Measurements from ENCODE around the gene LEMD3. TPM values are rescaled to one million over a fixed set of nuclear protein-coding genes. Genes with fewer than 3 reads are reported as not detected.

The LEMD3 gene
- total RNA-seq, 1 donor from 2014 or later = 35.8 TPM

DNA sequence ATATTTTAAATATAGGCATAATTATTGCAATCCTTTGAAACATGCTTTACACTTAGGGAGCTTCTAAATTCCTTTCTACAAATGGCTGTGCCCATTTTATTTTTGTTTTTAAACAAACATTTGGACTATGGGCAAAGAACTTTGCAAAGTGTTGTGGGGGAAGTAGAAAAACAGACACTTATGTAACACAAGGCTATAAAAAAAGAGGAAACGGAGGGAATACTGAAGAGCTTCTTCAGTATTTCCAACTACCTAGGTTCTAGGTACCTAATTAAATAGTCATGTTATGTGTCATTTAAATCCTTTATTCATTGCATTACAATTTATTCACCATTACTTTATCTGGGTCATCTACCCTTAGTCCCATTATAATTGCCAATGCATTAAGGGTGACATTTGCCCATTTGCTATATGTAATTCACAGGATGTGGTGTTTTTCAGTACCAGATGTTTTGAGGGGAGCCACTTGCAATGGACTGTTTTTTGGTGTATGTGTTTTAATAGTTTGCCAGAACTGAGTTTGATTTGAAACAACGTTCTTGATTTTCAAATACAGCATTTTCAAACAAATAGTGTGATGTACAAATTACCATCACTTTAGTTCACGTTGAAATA is 107.6 kb downstream of the LEMD3 start:
- peaks cover 19% of the 10 kb centered on the region for H3K4me1 ChIP-seq
- no peak overlapping the region for H3K27ac ChIP-seq
- TF ChIP-seq POLR2AphosphoS5 (IDR thresholded peaks at IDR 0.05; ENCODE audit: insufficient read depth in 1 of 2, low read depth in 1 of 2) = no peak

DNA sequence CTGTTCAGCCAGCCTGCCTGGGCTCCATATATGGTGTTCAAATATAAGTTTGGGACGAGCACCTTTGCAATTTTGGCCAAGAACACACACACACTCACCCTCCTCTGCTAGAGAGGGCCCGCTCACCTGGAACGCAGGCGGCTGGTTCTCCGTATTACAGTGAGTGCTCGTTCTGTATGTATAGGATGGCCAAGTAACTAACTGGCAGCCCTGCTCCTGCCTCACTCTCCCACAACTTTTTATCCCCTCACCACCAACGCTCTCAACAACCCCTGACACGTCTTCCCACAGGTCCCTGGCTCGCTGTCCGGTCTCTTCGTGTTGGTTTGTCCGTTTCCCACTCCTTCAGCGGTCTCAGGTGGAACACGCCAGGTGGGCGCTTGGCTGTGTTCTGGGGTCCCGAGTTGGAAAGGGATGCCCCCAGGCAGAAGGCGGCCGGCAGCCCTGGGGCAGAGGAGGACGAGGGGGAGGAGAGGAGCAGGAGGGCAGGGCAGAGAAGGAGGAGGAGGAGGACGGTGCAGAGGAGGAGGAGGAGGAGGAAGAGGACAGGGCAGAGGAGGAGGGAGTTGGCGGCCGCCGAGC is 108.7 kb downstream of the LEMD3 start:
- Histone ChIP-seq H3K4me3 (peak overlapping the region; percentile 87 to 92), H3K9me3 (no peaks in the 10 kb centered on the region), H3K27me3 (no peaks in the 10 kb centered on the region), H3K4me1 (peaks cover 19% of the 10 kb centered on the region), H3K27ac (peak overlapping the region; percentile 86), H3K36me3 (no peaks in the 10 kb centered on the region)
- no peak for DNase-seq (ENCODE audit: extremely low spot score in 2 of 2)
- TF ChIP-seq POLR2AphosphoS5 (IDR thresholded peaks at IDR 0.05; ENCODE audit: insufficient read depth in 1 of 2, low read depth in 1 of 2) (no peak), POLR2A (IDR thresholded peaks at IDR 0.05) (no peak)
- TF ChIP-seq, protein P1, sequence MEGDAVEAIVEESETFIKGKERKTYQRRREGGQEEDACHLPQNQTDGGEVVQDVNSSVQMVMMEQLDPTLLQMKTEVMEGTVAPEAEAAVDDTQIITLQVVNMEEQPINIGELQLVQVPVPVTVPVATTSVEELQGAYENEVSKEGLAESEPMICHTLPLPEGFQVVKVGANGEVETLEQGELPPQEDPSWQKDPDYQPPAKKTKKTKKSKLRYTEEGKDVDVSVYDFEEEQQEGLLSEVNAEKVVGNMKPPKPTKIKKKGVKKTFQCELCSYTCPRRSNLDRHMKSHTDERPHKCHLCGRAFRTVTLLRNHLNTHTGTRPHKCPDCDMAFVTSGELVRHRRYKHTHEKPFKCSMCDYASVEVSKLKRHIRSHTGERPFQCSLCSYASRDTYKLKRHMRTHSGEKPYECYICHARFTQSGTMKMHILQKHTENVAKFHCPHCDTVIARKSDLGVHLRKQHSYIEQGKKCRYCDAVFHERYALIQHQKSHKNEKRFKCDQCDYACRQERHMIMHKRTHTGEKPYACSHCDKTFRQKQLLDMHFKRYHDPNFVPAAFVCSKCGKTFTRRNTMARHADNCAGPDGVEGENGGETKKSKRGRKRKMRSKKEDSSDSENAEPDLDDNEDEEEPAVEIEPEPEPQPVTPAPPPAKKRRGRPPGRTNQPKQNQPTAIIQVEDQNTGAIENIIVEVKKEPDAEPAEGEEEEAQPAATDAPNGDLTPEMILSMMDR (IDR thresholded peaks at IDR 0.05) = no peak
- intact Hi-C loops (cut with DNase I) = no loop called here

More for the DNA sequence above, 107.6 kb downstream of the LEMD3 start:
- no peaks in the 10 kb centered on the region for H3K27me3 ChIP-seq
- no peak overlapping the region for H3K4me3 ChIP-seq
- no peaks in the 10 kb centered on the region for H3K36me3 ChIP-seq
- intact Hi-C loops (cut with DNase I) = no loop called here
- DNase-seq (ENCODE audit: extremely low spot score in 2 of 2) = no peak
- H3K9me3 ChIP-seq = no peaks in the 10 kb centered on the region

DNA sequence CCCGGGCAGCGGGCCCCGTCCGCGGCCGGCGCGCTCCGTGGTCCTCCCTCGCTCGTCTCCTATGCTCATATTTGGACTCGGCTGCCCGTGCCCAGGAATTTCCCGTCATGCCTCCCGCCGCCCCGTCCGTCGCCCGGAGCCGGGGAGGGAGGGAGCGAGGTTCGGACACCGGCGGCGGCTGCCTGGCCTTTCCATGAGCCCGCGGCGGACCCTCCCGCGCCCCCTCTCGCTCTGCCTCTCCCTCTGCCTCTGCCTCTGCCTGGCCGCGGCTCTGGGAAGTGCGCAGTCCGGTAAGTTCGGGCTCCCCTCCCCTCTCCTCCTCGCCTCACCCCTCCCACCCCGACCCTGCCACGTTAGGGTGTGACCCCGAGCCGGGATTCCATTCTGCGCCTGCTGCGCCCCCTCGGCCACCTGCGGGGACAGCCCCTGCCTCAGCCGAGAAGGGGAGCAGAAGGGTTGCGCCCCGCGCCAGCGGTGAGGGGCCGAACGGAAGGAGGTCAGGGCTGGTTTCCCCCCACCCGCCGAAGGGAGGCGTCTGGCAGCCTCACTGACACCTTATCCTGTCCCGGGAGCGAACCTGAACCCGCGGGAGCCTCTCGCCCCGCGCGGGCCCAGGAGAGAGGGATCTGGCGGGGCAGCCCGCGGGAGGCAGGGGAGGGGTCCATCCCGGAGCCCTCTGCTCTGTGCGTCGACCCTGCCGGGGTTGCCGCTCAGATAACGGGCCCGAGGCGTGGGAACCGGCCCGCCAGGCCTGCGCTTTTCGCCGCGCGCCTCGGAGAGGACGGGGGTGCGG is 109.4 kb downstream of the LEMD3 start, which contains the start of gene MSRB3:
Gene MSRB3 (plus strand): TSS at position 108 of the 793 bp plus-strand sequence. CDS start 29,897 bp downstream, outside the sequence.
- DNase-seq (ENCODE audit: extremely low spot score in 2 of 2) = no peak
- H3K27ac ChIP-seq = peak within 1 kb of the TSS; percentile 86
- peak within 1 kb of the TSS; percentile 87 to 92 for H3K4me3 ChIP-seq
- no peaks in the 10 kb centered on the region for H3K36me3 ChIP-seq
- no peaks in the 10 kb centered on the region for H3K9me3 ChIP-seq
- intact Hi-C loops (cut with DNase I) = no loop called here
- H3K4me1 ChIP-seq = peaks cover 19% of the 10 kb centered on the region
- H3K27me3 ChIP-seq = no peaks in the 10 kb centered on the region
- TF ChIP-seq POLR2A (IDR thresholded peaks at IDR 0.05) (no peak), POLR2AphosphoS5 (IDR thresholded peaks at IDR 0.05; ENCODE audit: insufficient read depth in 1 of 2, low read depth in 1 of 2) (peak; percentile 53 to 80)
- TF ChIP-seq, protein P1 (IDR thresholded peaks at IDR 0.05) = no peak

DNA sequence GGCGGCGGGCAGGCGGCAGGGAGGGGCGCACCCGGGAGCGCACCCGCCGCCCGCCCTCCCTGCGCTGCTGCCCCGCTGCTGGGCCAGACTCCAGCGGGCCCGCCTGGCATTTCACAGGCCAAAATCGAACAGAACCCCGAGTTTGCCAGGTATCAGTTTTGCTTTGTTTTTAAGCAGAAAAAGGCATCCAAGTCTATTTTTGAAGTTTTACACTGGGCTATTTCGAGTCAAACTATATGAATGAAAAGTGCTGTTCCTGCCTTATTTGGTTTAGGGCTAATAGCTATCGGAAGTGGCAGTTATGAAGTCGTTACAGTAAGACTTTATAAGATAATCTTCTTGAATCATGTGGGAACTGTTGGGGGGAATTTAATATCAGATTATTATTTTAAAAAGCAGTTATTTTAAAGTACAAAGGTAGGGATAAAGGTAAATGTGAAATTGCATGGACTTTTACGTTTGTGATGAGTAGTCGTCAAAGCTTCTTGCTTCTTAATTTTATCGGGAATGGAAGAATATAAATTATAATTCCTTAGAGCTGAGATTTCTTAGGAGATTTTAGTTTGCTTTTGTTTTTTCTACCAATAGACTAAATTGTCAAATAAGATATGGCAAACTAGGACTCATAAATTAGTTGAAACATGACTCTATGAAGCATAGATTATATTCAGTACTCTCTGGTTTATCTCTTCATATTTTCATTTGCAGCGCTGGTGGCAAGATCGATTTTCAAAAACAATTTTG is 110.2 kb downstream of the LEMD3 start:
- no peak for TF ChIP-seq POLR2AphosphoS5 (IDR thresholded peaks at IDR 0.05; ENCODE audit: insufficient read depth in 1 of 2, low read depth in 1 of 2)
- no peak for TF ChIP-seq POLR2A (IDR thresholded peaks at IDR 0.05)
- TF ChIP-seq, protein P1 (IDR thresholded peaks at IDR 0.05) = no peak
- H3K9me3 ChIP-seq = no peaks in the 10 kb centered on the region
- H3K4me1 ChIP-seq = peaks cover 19% of the 10 kb centered on the region
- H3K36me3 ChIP-seq = no peaks in the 10 kb centered on the region
- peak overlapping the region; percentile 87 to 92 for H3K4me3 ChIP-seq
- no peak for DNase-seq (ENCODE audit: extremely low spot score in 2 of 2)
- intact Hi-C loops (cut with DNase I) = loop anchor here (5.0 kb wide), 1 partner anchor 93 kb away; no protein-coding TSS in a partner anchor
- H3K27me3 ChIP-seq = no peaks in the 10 kb centered on the region
- peak overlapping the region; percentile 86 for H3K27ac ChIP-seq

DNA sequence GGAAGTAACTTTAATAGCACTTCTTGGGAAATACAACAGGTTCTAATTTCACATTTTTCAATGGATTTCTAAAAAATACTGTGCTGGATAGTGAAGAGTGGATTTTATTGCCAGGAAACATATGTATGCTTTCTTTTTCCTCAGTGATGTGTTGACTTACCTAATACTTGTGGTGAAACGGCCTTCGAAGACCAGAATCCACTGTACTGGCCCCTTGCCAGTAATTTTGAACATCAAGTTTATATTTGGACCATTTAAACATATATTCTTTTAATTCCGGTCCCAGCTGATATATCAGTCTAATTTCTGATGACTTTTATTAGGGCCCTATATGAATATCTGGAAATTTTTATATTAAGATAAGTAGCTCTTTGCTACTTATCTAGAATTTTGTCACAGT is 110.9 kb downstream of the LEMD3 start:
- no peak for DNase-seq (ENCODE audit: extremely low spot score in 2 of 2)
- H3K27me3 ChIP-seq = no peaks in the 10 kb centered on the region
- H3K9me3 ChIP-seq = no peaks in the 10 kb centered on the region
- H3K4me3 ChIP-seq = peak overlapping the region in 1 of 2 donors; percentile 92
- no peaks in the 10 kb centered on the region for H3K36me3 ChIP-seq
- TF ChIP-seq, protein P1 (IDR thresholded peaks at IDR 0.05) = no peak
- TF ChIP-seq POLR2A (IDR thresholded peaks at IDR 0.05) = no peak
- no peak for TF ChIP-seq POLR2AphosphoS5 (IDR thresholded peaks at IDR 0.05; ENCODE audit: insufficient read depth in 1 of 2, low read depth in 1 of 2)
- H3K4me1 ChIP-seq = peaks cover 19% of the 10 kb centered on the region
- no peak overlapping the region for H3K27ac ChIP-seq
- intact Hi-C loops (cut with DNase I) = loop anchor here (5.0 kb wide), 1 partner anchor 92 kb away; no protein-coding TSS in a partner anchor

All from vagina (tissue), 2 donors.